Articular chondrocyte of knee joint (primary cell): ENCODE measurements around the gene ROM1. TPM values are rescaled to one million over a fixed set of nuclear protein-coding genes. Genes with fewer than 3 reads are reported as not detected.

Experiments
- small RNA-seq: library from RNA; depleted of rRNA; stranded (forward); fragments of <200 nt; gene quantifications from one replicate; pipeline ENCODE3, GENCODE V24; 2012
- total RNA-seq: library from RNA; depleted of rRNA; stranded (reverse); fragments of >200 nt; gene quantifications from 2 replicates; pipeline ENCODE4 v1.2.3, GENCODE V29; 2012

Gene ROM1, protein sequence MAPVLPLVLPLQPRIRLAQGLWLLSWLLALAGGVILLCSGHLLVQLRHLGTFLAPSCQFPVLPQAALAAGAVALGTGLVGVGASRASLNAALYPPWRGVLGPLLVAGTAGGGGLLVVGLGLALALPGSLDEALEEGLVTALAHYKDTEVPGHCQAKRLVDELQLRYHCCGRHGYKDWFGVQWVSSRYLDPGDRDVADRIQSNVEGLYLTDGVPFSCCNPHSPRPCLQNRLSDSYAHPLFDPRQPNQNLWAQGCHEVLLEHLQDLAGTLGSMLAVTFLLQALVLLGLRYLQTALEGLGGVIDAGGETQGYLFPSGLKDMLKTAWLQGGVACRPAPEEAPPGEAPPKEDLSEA
- total RNA-seq = 9.3 and 10.6 TPM in 2 replicates

DNA sequence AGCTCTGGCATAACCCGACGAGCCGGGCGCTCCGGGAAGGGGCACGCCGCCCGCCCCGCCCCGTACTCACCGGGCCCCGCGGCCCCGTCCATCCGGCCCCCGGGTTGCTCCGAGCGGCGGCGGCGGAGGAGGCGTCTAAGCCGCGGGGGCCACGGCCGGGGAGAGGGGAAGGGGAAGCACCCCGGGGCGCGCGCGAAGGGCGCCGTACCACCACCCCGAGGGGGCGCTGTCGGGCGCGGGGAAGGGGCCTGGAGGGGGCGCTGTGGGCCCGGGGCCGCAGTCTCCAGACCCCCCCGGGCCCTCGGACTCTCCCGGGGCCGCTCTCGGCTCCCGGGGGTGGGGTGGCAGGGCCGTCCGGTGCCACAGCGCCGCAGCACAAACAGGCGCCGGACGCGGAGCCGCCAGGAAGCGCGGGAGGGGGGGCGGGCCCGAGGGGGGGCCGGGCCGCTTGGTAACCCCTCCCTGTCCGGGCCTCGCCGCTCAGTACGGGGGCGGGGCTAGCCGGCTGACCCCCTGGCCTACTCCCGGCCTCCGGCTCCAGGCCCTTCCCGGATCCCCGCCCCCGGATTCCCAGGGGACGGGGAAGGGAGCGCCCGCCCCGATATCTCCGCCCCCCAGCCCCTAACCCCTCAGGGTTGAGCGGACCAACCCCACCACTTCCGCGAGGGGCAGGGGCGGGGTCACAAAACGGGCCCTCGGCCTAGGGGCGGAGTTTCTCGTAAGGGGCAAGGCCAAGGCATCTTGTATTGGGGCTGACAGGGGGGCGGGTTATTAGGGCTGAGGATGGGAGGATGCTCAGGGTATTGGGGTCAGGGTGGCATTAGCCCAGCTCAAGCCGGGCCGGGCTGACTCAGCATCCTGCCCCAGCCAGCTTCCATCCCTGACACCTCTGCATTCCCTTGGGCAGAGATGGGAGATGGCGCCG lies at the start of gene ROM1, which contains the start of gene EML3:
ROM1 (plus strand) TSS at position 892 of the 925 bp plus-strand sequence; CDS start at position 917, 25 bp downstream.
EML3 (minus strand) TSS at position 410 of the 925 bp plus-strand sequence; CDS start at position 92, 318 bp downstream.

GRCh38 chr11:62573592-62574362 lies 39.3 kb upstream of the ROM1 start, which contains the start of gene EEF1G:
Gene EEF1G, minus strand, starts transcription at chr11:62573891. Its CDS starts 49 bp downstream, at chr11:62573842.

GRCh38 chr11:62591448-62592145 lies 21.5 kb upstream of the ROM1 start, which contains the start of gene TUT1:
Gene TUT1, minus strand, starts transcription at chr11:62591523. Its CDS starts 38 bp downstream, at chr11:62591485.

DNA sequence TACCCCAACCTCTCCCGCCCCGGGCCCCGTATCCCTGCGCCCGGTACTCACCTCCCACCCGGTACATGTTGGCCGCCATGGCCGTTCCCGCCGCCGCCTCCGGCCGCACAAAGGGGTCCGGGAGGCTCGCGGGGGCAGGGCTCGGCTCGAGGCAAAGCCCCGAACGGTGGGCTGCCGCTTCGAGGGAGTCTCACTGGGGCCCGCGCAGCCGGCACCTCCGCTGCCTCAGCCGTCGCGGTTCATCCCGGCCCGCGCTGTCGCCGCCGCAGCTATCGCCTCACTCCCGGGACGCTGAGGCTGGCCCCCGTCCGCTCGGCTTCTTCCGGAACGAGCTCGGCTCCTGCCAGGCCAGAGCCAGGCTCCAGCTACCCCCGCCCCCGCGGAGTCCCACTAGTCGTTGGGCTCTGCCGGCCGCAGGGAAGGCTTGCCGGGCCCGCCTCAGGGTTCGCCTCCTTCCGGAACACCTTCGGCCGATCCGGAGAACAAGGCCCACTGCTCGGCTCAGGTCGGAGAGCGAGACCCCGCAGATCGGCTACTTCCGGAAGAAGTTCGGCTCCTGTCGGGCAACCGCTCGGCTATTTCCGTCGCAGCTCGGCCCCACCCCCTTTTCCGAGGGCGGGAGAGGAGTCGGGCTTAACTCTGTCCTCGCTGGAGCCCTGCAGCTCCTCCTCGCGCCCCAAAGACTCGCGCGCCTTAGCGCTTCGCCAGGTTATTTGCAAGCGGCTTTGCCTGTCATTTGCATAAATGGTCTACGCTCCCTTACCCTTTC lies 11.5 kb upstream of the ROM1 start, which contains the start of gene MTA2:
MTA2 (minus strand) TSS at position 494 of the 769 bp plus-strand sequence; CDS start at position 79, 415 bp downstream.

GRCh38 chr11:62621567-62622470 lies 8.8 kb downstream of the ROM1 start, which contains the start of gene B3GAT3:
Gene B3GAT3, minus strand, starts transcription at chr11:62621986. Its CDS starts 39 bp downstream, at chr11:62621947.

GRCh38 chr11:62645946-62646824 lies 33.1 kb downstream of the ROM1 start, which contains the start of gene GANAB:
Gene GANAB, minus strand, starts transcription at chr11:62646613. Its CDS starts 14 bp downstream, at chr11:62646599.

Small RNAs within 50 kb of the gene (small RNA-seq; reads per million reads assigned to genes)
- gene AP001458.1 (not detected), gene MIR6747 (not detected)

Other genes with a start within 250 kb of the ROM1 start
- gene SCGB1A1, start 194.2 kb upstream of the ROM1 start, total RNA-seq = not detected in 2 replicates
- gene AHNAK, start 66.5 kb upstream of the ROM1 start, total RNA-seq = 983 and 1,139 TPM in 2 replicates
- 1,360 and 1,368 TPM in 2 replicates for gene EEF1G, start 39.4 kb upstream of the ROM1 start, total RNA-seq
- 6.8 TPM in 2 replicates for gene TUT1, start 21.7 kb upstream of the ROM1 start, total RNA-seq
- 95.1 and 110 TPM in 2 replicates for gene MTA2, start 11.4 kb upstream of the ROM1 start, total RNA-seq
- gene EML3, start 482 bp upstream of the ROM1 start, total RNA-seq = 30.4 and 34.6 TPM in 2 replicates
- 12.3 and 14.1 TPM in 2 replicates for gene B3GAT3, start 8.7 kb downstream of the ROM1 start, total RNA-seq
- gene GANAB, start 33.4 kb downstream of the ROM1 start, total RNA-seq = 251 and 282 TPM in 2 replicates
- 19.9 and 20.5 TPM in 2 replicates for gene INTS5, start 40.0 kb downstream of the ROM1 start, total RNA-seq
- gene C11orf98, start 52.0 kb downstream of the ROM1 start, total RNA-seq = 26.1 TPM in 2 replicates
- 5.7 and 8.2 TPM in 2 replicates for gene CSKMT, start 52.1 kb downstream of the ROM1 start, total RNA-seq
- 4.2 and 4.8 TPM in 2 replicates for gene UQCC3, start 58.4 kb downstream of the ROM1 start, total RNA-seq
- 4.0 and 6.1 TPM in 2 replicates for gene LBHD1, start 59.0 kb downstream of the ROM1 start, total RNA-seq
- gene UBXN1, start 65.8 kb downstream of the ROM1 start, total RNA-seq = 102 and 103 TPM in 2 replicates
- 20.1 and 20.6 TPM in 2 replicates for gene LRRN4CL, start 76.3 kb downstream of the ROM1 start, total RNA-seq
- 52.7 and 54.8 TPM in 2 replicates for gene BSCL2, start 94.2 kb downstream of the ROM1 start, total RNA-seq
- gene GNG3, start 94.4 kb downstream of the ROM1 start, total RNA-seq = not detected in 2 replicates
- gene HNRNPUL2, start 114.2 kb downstream of the ROM1 start, total RNA-seq = 14.2 and 15.3 TPM in 2 replicates
- 34.2 and 37.4 TPM in 2 replicates for gene TTC9C, start 115.2 kb downstream of the ROM1 start, total RNA-seq
- gene ZBTB3, start 140.9 kb downstream of the ROM1 start, total RNA-seq = 12.7 and 13.5 TPM in 2 replicates
- gene POLR2G, start 148.3 kb downstream of the ROM1 start, total RNA-seq = 62.4 and 64.4 TPM in 2 replicates
- gene TAF6L, start 158.1 kb downstream of the ROM1 start, total RNA-seq = 10.8 and 13.7 TPM in 2 replicates
- gene TMEM179B, start 174.1 kb downstream of the ROM1 start, total RNA-seq = 33.9 and 41.3 TPM in 2 replicates
- 9.4 and 10.1 TPM in 2 replicates for gene TMEM223, start 178.7 kb downstream of the ROM1 start, total RNA-seq
- gene NXF1, start 192.2 kb downstream of the ROM1 start, total RNA-seq = 35.2 and 35.7 TPM in 2 replicates
- gene STX5, start 218.8 kb downstream of the ROM1 start, total RNA-seq = 35.0 and 37.1 TPM in 2 replicates
- gene TEX54, start 219.6 kb downstream of the ROM1 start, total RNA-seq = not detected in 2 replicates
- gene WDR74, start 226.3 kb downstream of the ROM1 start, total RNA-seq = 23.8 and 26.1 TPM in 2 replicates